Measurements from ENCODE around the gene DAAM1. TPM values are rescaled to one million over a fixed set of nuclear protein-coding genes. Genes with fewer than 3 reads are reported as not detected.

Gene DAAM1
- total RNA-seq, 1 donor from 2014 or later = 67.6 TPM

- no peak overlapping the region for H3K27ac ChIP-seq
- H3K27me3 ChIP-seq = no peaks in the 10 kb centered on the region
- no peak for TF ChIP-seq CTCF (IDR thresholded peaks at IDR 0.05)
- no peaks in the 10 kb centered on the region for H3K9me3 ChIP-seq
- H3K4me3 ChIP-seq = no peak overlapping the region
- no peaks in the 10 kb centered on the region for H3K4me1 ChIP-seq
- DNase-seq (ENCODE audit: low spot score in 2 of 2) = no peak
- no peaks in the 10 kb centered on the region for H3K36me3 ChIP-seq
- intact Hi-C loops (cut with DNase I) = no loop called here
Measured at GRCh38 chr14:59148334-59148900, 40.0 kb upstream of the DAAM1 start.

GRCh38 chr14:59150990-59151389, 37.5 kb upstream of the DAAM1 start:
- intact Hi-C loops (cut with DNase I) = no loop called here
- H3K27me3 ChIP-seq = no peaks in the 10 kb centered on the region
- no peaks in the 10 kb centered on the region for H3K9me3 ChIP-seq
- H3K4me1 ChIP-seq = no peaks in the 10 kb centered on the region
- DNase-seq (ENCODE audit: low spot score in 2 of 2) = no peak
- H3K36me3 ChIP-seq = no peaks in the 10 kb centered on the region
- H3K27ac ChIP-seq = no peak overlapping the region
- H3K4me3 ChIP-seq = no peak overlapping the region
- no peak for TF ChIP-seq CTCF (IDR thresholded peaks at IDR 0.05)

GRCh38 chr14:59154373-59154772, 34.1 kb upstream of the DAAM1 start:
- Histone ChIP-seq H3K27me3 (no peaks in the 10 kb centered on the region), H3K4me3 (no peak overlapping the region), H3K9me3 (no peaks in the 10 kb centered on the region), H3K27ac (no peak overlapping the region), H3K4me1 (no peaks in the 10 kb centered on the region), H3K36me3 (no peaks in the 10 kb centered on the region)
- DNase-seq (ENCODE audit: low spot score in 2 of 2) = no peak
- intact Hi-C loops (cut with DNase I) = no loop called here
- no peak for TF ChIP-seq CTCF (IDR thresholded peaks at IDR 0.05)

- intact Hi-C loops (cut with DNase I) = no loop called here
- H3K27me3 ChIP-seq = no peaks in the 10 kb centered on the region
- no peak for DNase-seq (ENCODE audit: low spot score in 2 of 2)
- peaks cover 0 to 3% of the 10 kb centered on the region in 2 donors for H3K4me1 ChIP-seq
- H3K36me3 ChIP-seq = no peaks in the 10 kb centered on the region
- H3K9me3 ChIP-seq = no peaks in the 10 kb centered on the region
- H3K27ac ChIP-seq = no peak overlapping the region
- no peak for TF ChIP-seq CTCF (IDR thresholded peaks at IDR 0.05)
- no peak overlapping the region for H3K4me3 ChIP-seq
Measured at GRCh38 chr14:59155886-59156285, 32.6 kb upstream of the DAAM1 start.

GRCh38 chr14:59159169-59159568, 29.3 kb upstream of the DAAM1 start:
- no peak overlapping the region for H3K27ac ChIP-seq
- no peaks in the 10 kb centered on the region for H3K27me3 ChIP-seq
- H3K9me3 ChIP-seq = no peaks in the 10 kb centered on the region
- no peak for TF ChIP-seq CTCF (IDR thresholded peaks at IDR 0.05)
- intact Hi-C loops (cut with DNase I) = no loop called here
- no peak overlapping the region for H3K4me3 ChIP-seq
- DNase-seq (ENCODE audit: low spot score in 2 of 2) = no peak
- no peaks in the 10 kb centered on the region for H3K36me3 ChIP-seq
- peaks cover 0 to 20% of the 10 kb centered on the region in 2 donors for H3K4me1 ChIP-seq

- Histone ChIP-seq H3K4me1 (peaks cover 0 to 20% of the 10 kb centered on the region in 2 donors), H3K27me3 (no peaks in the 10 kb centered on the region), H3K4me3 (no peak overlapping the region), H3K27ac (no peak overlapping the region), H3K9me3 (no peaks in the 10 kb centered on the region), H3K36me3 (no peaks in the 10 kb centered on the region)
- TF ChIP-seq CTCF (IDR thresholded peaks at IDR 0.05) = no peak
- DNase-seq (ENCODE audit: low spot score in 2 of 2) = no peak
- intact Hi-C loops (cut with DNase I) = no loop called here
Measured at GRCh38 chr14:59160506-59160905, 28.0 kb upstream of the DAAM1 start.
